Keratinocyte (primary cell): ENCODE data around the gene ALDH7A1. TPM values are rescaled to one million over a fixed set of nuclear protein-coding genes. Genes with fewer than 3 reads are reported as not detected.

Experiments
- DNase-seq: peaks from one replicate; pipeline ENCODE4 v3.0.0-alpha.2; 2011; ENCODE audit warnings: low read depth, missing footprints, low spot score
- FAIRE-seq: peaks from 2 replicates; lab custom pipeline; 2011; peaks lifted over from hg19 to GRCh38; lab: Jason Lieb, UNC
- H2AFZ ChIP-seq: 2 replicates; pipeline ENCODE4 v1.6.0; 2012; ENCODE audit warnings: low read length, control low read depth, inconsistent platforms; ENCODE audit not compliant: control insufficient read depth
- H3K27ac ChIP-seq: 2 replicates; pipeline ENCODE4 v1.5.1; 2011; ENCODE audit warnings: low read length; ENCODE audit not compliant: control insufficient read depth, insufficient read depth
- H3K27me3 ChIP-seq: 3 replicates; pipeline ENCODE4 v1.6.0; 2011; ENCODE audit warnings: low read length; ENCODE audit not compliant: control insufficient read depth, insufficient read depth; ENCODE audit errors: extremely low read depth
- H3K36me3 ChIP-seq, 2 experiments: 2 replicates in 1 of 2; 3 replicates in 1 of 2; pipeline ENCODE4 v1.5.1; 2011; ENCODE audit warnings: low read length in 2 of 2, mild to moderate bottlenecking in 1 of 2; ENCODE audit not compliant: control insufficient read depth in 2 of 2, insufficient read depth in 2 of 2; ENCODE audit errors: extremely low read depth in 1 of 2
- H3K4me1 ChIP-seq: 3 replicates; pipeline ENCODE4 v1.5.1; 2011; ENCODE audit warnings: low read length; ENCODE audit not compliant: control insufficient read depth, insufficient read depth; ENCODE audit errors: extremely low read depth
- H3K4me2 ChIP-seq: 3 replicates; pipeline ENCODE4 v1.6.0; 2011; ENCODE audit warnings: low read depth, low read length; ENCODE audit not compliant: control insufficient read depth, insufficient read depth; ENCODE audit errors: extremely low read depth
- H3K4me3 ChIP-seq, 3 experiments: fragments of 200-600 bp in 1 of 3; sonication (generic) in 1 of 3; 2 replicates in 2 of 3; 3 replicates in 1 of 3; pipeline ENCODE4 v1.5.1; 2011 to 2016; ENCODE audit warnings: low read length in 3 of 3, mild to moderate bottlenecking in 3 of 3, control low read depth in 2 of 3, inconsistent platforms in 1 of 3, low read depth in 1 of 3, mixed read lengths in 1 of 3, mixed run types in 1 of 3, moderate library complexity in 1 of 3; ENCODE audit not compliant: control insufficient read depth in 2 of 3, insufficient read depth in 2 of 3; ENCODE audit errors: extremely low read depth in 1 of 3
- H3K79me2 ChIP-seq: 2 replicates; pipeline ENCODE4 v1.6.0; 2012; ENCODE audit warnings: low read length; ENCODE audit not compliant: control insufficient read depth, insufficient read depth
- H3K9ac ChIP-seq: 3 replicates; pipeline ENCODE4 v1.6.0; 2011; ENCODE audit warnings: low read length; ENCODE audit not compliant: control insufficient read depth, insufficient read depth; ENCODE audit errors: extremely low read depth
- H3K9me1 ChIP-seq: 3 replicates; pipeline ENCODE4 v1.6.0; 2011; ENCODE audit warnings: low read length; ENCODE audit not compliant: control insufficient read depth, insufficient read depth; ENCODE audit errors: extremely low read depth
- H3K9me3 ChIP-seq: 2 replicates; pipeline ENCODE4 v1.5.1; 2012; ENCODE audit warnings: low read depth, low read length; ENCODE audit not compliant: control insufficient read depth
- H4K20me1 ChIP-seq: 3 replicates; pipeline ENCODE4 v1.6.0; 2011; ENCODE audit warnings: low read length; ENCODE audit not compliant: control insufficient read depth, insufficient read depth; ENCODE audit errors: extremely low read depth
- CTCF ChIP-seq, 3 experiments: IDR thresholded peaks in 1 of 3; conservative IDR thresholded peaks in 1 of 3; optimal IDR thresholded peaks in 1 of 3; 2 replicates in 2 of 3; 3 replicates in 1 of 3; pipeline versions ENCODE3 to v1.5.1; 2011; ENCODE audit warnings: low read length in 3 of 3, mild to moderate bottlenecking in 3 of 3, moderate library complexity in 2 of 3, control low read depth in 1 of 3, inconsistent platforms in 1 of 3; ENCODE audit not compliant: insufficient read depth in 2 of 3; ENCODE audit errors: extremely low read depth in 1 of 3
- EZH2 ChIP-seq: IDR thresholded peaks from one replicate; pipeline ENCODE4 v1.6.1; 2012; ENCODE audit warnings: inconsistent platforms, mild to moderate bottlenecking, low read length, moderate library complexity
- dilution Hi-C: fragments of 300-500 bp; cut with MboI; formaldehyde crosslinking; loops from one replicate; pipeline ENCODE4 v1.7.0; 2020; ENCODE audit warnings: low sequenced_read_pairs; ENCODE audit not compliant: extremely low pct_ligation_motif_present
- polyA plus RNA-seq, 5 experiments: library from polyadenylated mRNA; depleted of rRNA in 3 of 5; stranded (reverse) in 3 of 5; stranded (forward) in 1 of 5; unstranded in 1 of 5; fragments of >200 nt; gene quantifications; 1 replicate in 1 of 5; 2 replicates in 3 of 5; 3 replicates in 1 of 5; pipeline versions ENCODE4 v1.2.1 to v1.2.3, GENCODE V29; 2011 to 2012; ENCODE audit warnings: missing spikeins in 2 of 5, low read depth in 1 of 5, low replicate concordance in 1 of 5

ALDH7A1 gene
- polyA plus RNA-seq, 1 donor (not counting 4 experiments of a cell fraction or from before 2014, with no cell fraction given): 183 TPM

DNA sequence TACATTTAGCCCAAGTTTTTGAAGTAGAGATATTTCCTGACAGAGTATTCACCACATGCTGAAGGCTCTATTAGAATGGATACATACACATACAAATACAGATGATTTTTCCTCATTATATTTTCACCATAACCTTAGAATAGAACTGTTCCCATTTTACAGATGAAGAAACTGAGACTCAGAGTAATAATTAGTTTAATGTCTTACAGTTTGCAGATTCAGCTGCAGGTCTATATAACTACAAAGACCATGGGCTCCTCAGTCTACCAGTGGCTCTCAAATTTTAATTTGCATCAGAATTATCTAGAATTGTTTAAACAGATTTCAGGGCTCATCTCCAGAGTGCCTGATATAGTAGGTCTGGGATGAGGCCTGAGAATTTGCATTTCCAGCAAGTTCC is 107.4 kb downstream of the ALDH7A1 start:
- no peaks in the 10 kb centered on the region for H3K9me3 ChIP-seq
- peaks cover 6% of the 10 kb centered on the region for H3K4me1 ChIP-seq
- no peak overlapping the region for H2AFZ ChIP-seq
- no peak for TF ChIP-seq CTCF (optimal IDR thresholded peaks at IDR 0.05 in 1 of 3, IDR thresholded peaks at IDR 0.05 in 1 of 3, conservative IDR thresholded peaks at IDR 0.05 in 1 of 3; ENCODE audit: extremely low read depth in 1 of 3, insufficient read depth in 2 of 3, low read length in 3 of 3)
- TF ChIP-seq EZH2: no peak
- no peaks in the 10 kb centered on the region for H4K20me1 ChIP-seq
- DNase-seq (no peak), FAIRE-seq (peak; percentile 34)
- no peaks in the 10 kb centered on the region for H3K9me1 ChIP-seq
- dilution Hi-C loops: no loop called here
- H3K9ac ChIP-seq: no peak overlapping the region
- H3K79me2 ChIP-seq: no peaks in the 10 kb centered on the region
- H3K27me3 ChIP-seq: no peaks in the 10 kb centered on the region
- H3K27ac ChIP-seq: no peak overlapping the region
- no peak overlapping the region for H3K4me3 ChIP-seq
- no peak overlapping the region for H3K4me2 ChIP-seq
- peaks cover 39 to 42% of the 10 kb centered on the region in 2 experiments for H3K36me3 ChIP-seq

DNA sequence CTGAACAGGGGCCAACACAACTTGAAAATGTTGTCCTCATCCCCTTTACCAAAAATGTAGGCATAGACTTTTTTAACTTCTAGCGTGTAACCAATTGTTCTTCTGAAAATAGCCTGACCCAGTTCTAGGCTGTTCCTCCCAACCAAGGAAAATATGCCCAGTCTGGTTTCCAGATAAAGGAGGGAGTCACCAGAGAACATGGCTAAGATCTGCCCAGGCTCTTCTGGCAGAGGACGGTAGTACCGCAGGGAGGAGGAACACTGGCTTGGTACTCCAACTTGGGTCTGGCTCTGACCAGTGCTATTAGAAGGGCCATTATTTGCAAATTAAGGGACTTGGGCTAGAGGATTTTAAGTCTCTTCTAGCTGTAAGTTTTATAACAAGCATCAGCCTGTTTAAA is 108.7 kb downstream of the ALDH7A1 start:
- Histone ChIP-seq H3K27me3 (no peaks in the 10 kb centered on the region), H3K9me3 (no peaks in the 10 kb centered on the region), H3K79me2 (no peaks in the 10 kb centered on the region), H3K9ac (no peak overlapping the region), H3K27ac (no peak overlapping the region), H3K4me2 (no peak overlapping the region), H3K9me1 (no peaks in the 10 kb centered on the region), H3K36me3 (peaks cover 34 to 41% of the 10 kb centered on the region in 2 experiments), H2AFZ (no peak overlapping the region), H3K4me1 (peaks cover 6% of the 10 kb centered on the region), H3K4me3 (no peak overlapping the region), H4K20me1 (no peaks in the 10 kb centered on the region)
- DNase-seq: no peak
- no peak for TF ChIP-seq CTCF (optimal IDR thresholded peaks at IDR 0.05 in 1 of 3, IDR thresholded peaks at IDR 0.05 in 1 of 3, conservative IDR thresholded peaks at IDR 0.05 in 1 of 3; ENCODE audit: extremely low read depth in 1 of 3, insufficient read depth in 2 of 3, low read length in 3 of 3)
- no peak for TF ChIP-seq EZH2
- dilution Hi-C loops: no loop called here
- no peak for FAIRE-seq
